Esophagus squamous epithelium (tissue), 5 donors: Measurements from ENCODE around the gene DLX5. TPM values are rescaled to one million over a fixed set of nuclear protein-coding genes. Genes with fewer than 3 reads are reported as not detected.

Experiments used
- DNase-seq: peaks from one replicate; lab custom pipeline; 2025; lab: John Stamatoyannopoulos, UW
- H3K27ac ChIP-seq, 4 donors: fragments of 200-600 bp; sonication (generic); one replicate each; pipeline ENCODE4 v1.5.1; 2016 to 2019; ENCODE audit warnings: mild to moderate bottlenecking in 1 of 4
- H3K27me3 ChIP-seq, 4 donors: fragments of 200-600 bp; sonication (generic); 1 replicate in 3 of 4; 2 replicates in 1 of 4; pipeline versions ENCODE4 v1.5.1 to v1.6.0; 2017 to 2021; ENCODE audit warnings: antibody characterized with exemption in 1 of 4
- H3K36me3 ChIP-seq, 3 donors: fragments of 200-600 bp; sonication (generic); one replicate each; pipeline ENCODE4 v1.5.1; 2016 to 2019
- H3K4me1 ChIP-seq, 3 donors: fragments of 200-600 bp; sonication (generic); one replicate each; pipeline ENCODE4 v1.5.1; 2017 to 2019
- H3K4me3 ChIP-seq, 4 donors: fragments of 200-600 bp; sonication (generic); 1 replicate in 3 of 4; 2 replicates in 1 of 4; pipeline ENCODE4 v1.5.1; 2016 to 2019; ENCODE audit warnings: mild to moderate bottlenecking in 2 of 4, moderate library complexity in 1 of 4
- H3K9me3 ChIP-seq, 3 donors: fragments of 200-600 bp; sonication (generic); one replicate each; pipeline ENCODE4 v1.5.1; 2016 to 2019
- CTCF ChIP-seq, 6 experiments: fragments of 450-650 bp in 4 of 6; fragments of 200-600 bp in 2 of 6; sonication (generic) in 2 of 6; IDR thresholded peaks; one replicate each; pipeline ENCODE4 v1.5.1; 2016 to 2019; ENCODE audit warnings: antibody characterized with exemption in 6 of 6, mild to moderate bottlenecking in 4 of 6, moderate library complexity in 4 of 6
- POLR2A ChIP-seq, 4 donors: fragments of 450-650 bp; IDR thresholded peaks; one replicate each; pipeline ENCODE4 v1.6.1; 2017; ENCODE audit warnings: antibody characterized with exemption in 4 of 4, mild to moderate bottlenecking in 4 of 4, moderate library complexity in 3 of 4
- WGBS, 2 donors: methylation state at CpG; one replicate each; pipeline ENCODE4 v1.1.5; 2018; 5-methylcytosine and 5-hydroxymethylcytosine counted together
- intact Hi-C: fragments of 100-400 bp; cut with DNase I; formaldehyde crosslinking; loops from one replicate; pipeline ENCODE4 v1.15.0; 2022
- total RNA-seq, 4 donors: library from RNA; depleted of rRNA; stranded (reverse); fragments of >200 nt; gene quantifications; one replicate each; pipeline ENCODE4 v1.1.0, GENCODE V29; 2016
- donor health status: DM: yes; HTN: yes; CAD: no.

The DLX5 gene
- total RNA-seq, 4 donors from 2014 or later: 1.3 to 1.8 (median 1.7) TPM; not detected in 1

- Histone ChIP-seq H3K9me3 (peaks cover 0 to 5% (median 0%) of the 10 kb centered on the region in 3 donors), H3K4me1 (peaks cover 0 to 8% (median 0%) of the 10 kb centered on the region in 3 donors), H3K27ac (no peak overlapping the region), H3K4me3 (no peak overlapping the region), H3K27me3 (peaks cover 4 to 99% (median 18%) of the 10 kb centered on the region in 4 donors), H3K36me3 (no peaks in the 10 kb centered on the region)
- intact Hi-C loops: no loop called here
- no peak for TF ChIP-seq CTCF (IDR thresholded peaks at IDR 0.05)
- no peak for TF ChIP-seq POLR2A (IDR thresholded peaks at IDR 0.05)
- DNase-seq: no peak
Measured at GRCh38 chr7:96987719-96988118, 36.9 kb downstream of the DLX5 start.

GRCh38 chr7:96986901-96987300 lies 37.7 kb downstream of the DLX5 start:
- no peaks in the 10 kb centered on the region for H3K36me3 ChIP-seq
- peaks cover 0 to 99% (median 11%) of the 10 kb centered on the region in 4 donors for H3K27me3 ChIP-seq
- WGBS, 2 donors: 73 to 83% methylated on average over 1 of the region's 1 CpG
- no peak for DNase-seq
- intact Hi-C loops: no loop called here
- H3K4me3 ChIP-seq: no peak overlapping the region
- no peak overlapping the region for H3K27ac ChIP-seq
- H3K9me3 ChIP-seq: no peaks in the 10 kb centered on the region
- TF ChIP-seq CTCF (IDR thresholded peaks at IDR 0.05): no peak
- TF ChIP-seq POLR2A (IDR thresholded peaks at IDR 0.05): no peak
- H3K4me1 ChIP-seq: no peaks in the 10 kb centered on the region

- intact Hi-C loops: no loop called here
- Histone ChIP-seq H3K27ac (no peak overlapping the region), H3K36me3 (no peaks in the 10 kb centered on the region), H3K4me1 (no peaks in the 10 kb centered on the region), H3K9me3 (no peaks in the 10 kb centered on the region), H3K27me3 (peaks cover 0 to 96% (median 7%) of the 10 kb centered on the region in 4 donors), H3K4me3 (no peak overlapping the region)
- no peak for DNase-seq
- 61 to 80% methylated on average over 1 of the region's 1 CpG for WGBS, 2 donors
- TF ChIP-seq POLR2A (IDR thresholded peaks at IDR 0.05) (no peak), CTCF (IDR thresholded peaks at IDR 0.05) (no peak)
Measured at GRCh38 chr7:96985992-96986391, 38.6 kb downstream of the DLX5 start.

- Histone ChIP-seq H3K27me3 (peaks cover 0 to 78% (median 0%) of the 10 kb centered on the region in 4 donors), H3K9me3 (no peaks in the 10 kb centered on the region), H3K36me3 (no peaks in the 10 kb centered on the region), H3K4me1 (no peaks in the 10 kb centered on the region), H3K4me3 (no peak overlapping the region), H3K27ac (no peak overlapping the region)
- DNase-seq: no peak
- intact Hi-C loops: no loop called here
- 92 to 100% methylated on average over 1 of the region's 1 CpG for WGBS, 2 donors
- no peak for TF ChIP-seq POLR2A (IDR thresholded peaks at IDR 0.05)
- TF ChIP-seq CTCF (IDR thresholded peaks at IDR 0.05): no peak
Measured at GRCh38 chr7:96982586-96982985, 42.0 kb downstream of the DLX5 start.

GRCh38 chr7:96979551-96980276 lies 44.9 kb downstream of the DLX5 start:
- H3K27me3 ChIP-seq: peaks cover 0 to 53% (median 0%) of the 10 kb centered on the region in 4 donors
- H3K4me1 ChIP-seq: no peaks in the 10 kb centered on the region
- no peak overlapping the region for H3K27ac ChIP-seq
- no peak for TF ChIP-seq POLR2A (IDR thresholded peaks at IDR 0.05)
- TF ChIP-seq CTCF (IDR thresholded peaks at IDR 0.05): no peak
- no peak for DNase-seq
- intact Hi-C loops: no loop called here
- H3K4me3 ChIP-seq: no peak overlapping the region
- no peaks in the 10 kb centered on the region for H3K9me3 ChIP-seq
- no peaks in the 10 kb centered on the region for H3K36me3 ChIP-seq
- 86 to 92% methylated on average over 1 to 2 of the region's 2 CpGs for WGBS, 2 donors
